ENCODE measurements around the gene PPM1F. TPM values are rescaled to one million over a fixed set of nuclear protein-coding genes. Genes with fewer than 3 reads are reported as not detected.
"Not testable (repeated sequence)": the region's sequence is repeated elsewhere in the genome, so short reads cannot be mapped to it uniquely, and the experiment has no call there.

PPM1F gene
- total RNA-seq, 2 donors from 2014 or later: 17.0 to 29.6 TPM

- H3K9me3 ChIP-seq: no peaks in the 10 kb centered on the region
- DNase-seq (ENCODE audit: low spot score): no peak
- no peak overlapping the region for H3K27ac ChIP-seq
- no peaks in the 10 kb centered on the region for H3K27me3 ChIP-seq
- H3K4me1 ChIP-seq: no peaks in the 10 kb centered on the region
- no peaks in the 10 kb centered on the region for H3K36me3 ChIP-seq
- H3K4me3 ChIP-seq: no peak overlapping the region
- TF ChIP-seq CTCF (IDR thresholded peaks at IDR 0.05): no peak
Measured at GRCh38 chr22:21881841-21882753, 70.6 kb downstream of the PPM1F start.

DNA sequence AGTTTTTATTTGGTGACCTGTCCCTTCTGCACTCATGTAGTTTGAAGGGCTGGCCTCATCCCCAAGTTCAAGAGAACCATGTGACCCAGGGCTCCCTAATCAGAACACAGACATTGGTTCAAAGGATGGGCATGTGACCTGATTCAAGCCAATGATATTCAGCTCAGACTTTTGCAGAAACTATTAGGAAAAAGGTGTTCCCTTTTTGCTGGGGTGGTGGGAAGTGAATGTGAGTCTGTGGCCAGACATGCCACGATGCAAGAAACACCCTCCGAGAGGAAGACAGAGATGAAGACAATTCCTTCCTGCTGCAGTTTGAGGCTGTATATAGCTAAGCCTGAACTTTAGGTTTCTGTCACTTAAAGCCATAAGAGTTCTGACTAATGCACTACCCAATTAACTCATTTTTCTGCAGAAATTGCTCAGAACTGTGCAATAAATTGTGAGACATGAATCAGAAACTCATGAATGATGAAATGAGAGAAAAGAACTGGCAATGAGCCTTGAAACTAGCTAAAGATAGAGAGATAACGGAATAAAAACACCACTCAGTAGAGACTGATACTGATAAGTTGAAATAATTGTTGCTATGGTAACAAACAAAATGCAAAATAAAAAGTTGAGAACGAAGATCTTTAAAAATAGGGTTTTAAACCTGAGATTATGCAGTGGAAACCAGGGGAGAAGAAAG lies 76.0 kb downstream of the PPM1F start:
- H3K4me1 ChIP-seq: peaks cover 0 to 9% of the 10 kb centered on the region in 2 donors
- no peak for DNase-seq (ENCODE audit: low spot score)
- TF ChIP-seq CTCF (IDR thresholded peaks at IDR 0.05): no peak
- no peaks in the 10 kb centered on the region for H3K27me3 ChIP-seq
- H3K36me3 ChIP-seq: no peaks in the 10 kb centered on the region
- no peak overlapping the region for H3K27ac ChIP-seq
- no peak overlapping the region for H3K4me3 ChIP-seq
- no peaks in the 10 kb centered on the region for H3K9me3 ChIP-seq

DNA sequence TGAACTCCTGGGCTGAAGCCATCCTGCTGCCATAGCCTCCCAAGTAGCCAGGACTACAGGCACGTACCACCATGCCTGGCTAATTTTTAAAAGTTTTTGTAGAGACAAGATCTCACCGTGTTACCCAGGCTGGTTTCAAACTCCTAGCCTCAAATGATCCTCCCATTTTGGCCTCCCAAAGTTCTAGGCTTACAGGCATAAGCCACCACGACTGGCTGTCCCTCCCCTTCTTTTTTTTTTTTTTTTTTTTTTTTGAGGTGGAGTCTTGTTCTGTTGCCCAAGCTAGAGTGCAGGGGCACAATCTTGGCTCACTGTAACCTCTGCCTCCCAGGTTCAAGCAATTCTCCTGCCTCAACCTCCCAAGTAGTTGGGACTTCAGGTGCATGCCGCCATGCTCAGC lies 77.7 kb downstream of the PPM1F start:
- H3K27me3 ChIP-seq; H3K36me3 ChIP-seq; DNase-seq (ENCODE audit: low spot score); H3K27ac ChIP-seq; H3K4me1 ChIP-seq; H3K9me3 ChIP-seq; H3K4me3 ChIP-seq: not testable (repeated sequence)

- H3K27ac ChIP-seq: no peak overlapping the region
- no peaks in the 10 kb centered on the region for H3K36me3 ChIP-seq
- TF ChIP-seq CTCF (IDR thresholded peaks at IDR 0.05): no peak
- H3K9me3 ChIP-seq: no peaks in the 10 kb centered on the region
- no peak overlapping the region for H3K4me3 ChIP-seq
- H3K4me1 ChIP-seq: peaks cover 0 to 10% of the 10 kb centered on the region in 2 donors
- H3K27me3 ChIP-seq: no peaks in the 10 kb centered on the region
- DNase-seq (ENCODE audit: low spot score): no peak
Measured at GRCh38 chr22:21873619-21874018, 79.0 kb downstream of the PPM1F start.

DNA sequence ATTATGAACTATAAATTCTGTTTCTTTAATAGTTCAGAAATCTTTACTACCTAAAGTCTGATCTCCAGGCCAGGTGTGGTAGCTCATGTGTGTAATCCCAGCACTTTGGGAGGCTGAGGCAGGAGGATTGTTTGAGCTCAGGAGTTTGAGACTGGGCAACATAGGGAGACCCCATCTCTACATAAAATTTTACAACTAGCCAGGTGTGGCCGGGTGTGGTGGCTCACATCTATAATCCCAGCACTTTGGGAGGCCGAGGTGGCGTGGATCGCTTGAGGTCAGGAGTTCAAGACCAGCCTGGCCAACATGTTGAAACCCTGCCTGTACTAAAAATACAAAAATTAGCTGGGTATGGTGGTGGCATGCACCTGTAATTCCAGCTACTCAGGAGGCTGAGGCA lies 79.9 kb downstream of the PPM1F start:
- H3K27ac ChIP-seq; H3K27me3 ChIP-seq; DNase-seq (ENCODE audit: low spot score); H3K36me3 ChIP-seq; H3K4me3 ChIP-seq; H3K9me3 ChIP-seq: not testable (repeated sequence)
- peaks cover 0 to 18% of the 10 kb centered on the region in 2 donors for H3K4me1 ChIP-seq

Other genes with a start within 250 kb of the PPM1F start
- 10 to 100 TPM in 1 of 2 donors, 1 to 10 TPM in 1; 5.0 to 11.5 TPM for gene YPEL1, start 217.1 kb downstream of the PPM1F start, total RNA-seq
- 10 to 100 TPM; 39.7 to 42.6 TPM for gene MAPK1, start 85.2 kb downstream of the PPM1F start, total RNA-seq
- 10 to 100 TPM; 11.5 to 12.3 TPM for gene TOP3B, start 29.9 kb upstream of the PPM1F start, total RNA-seq